Inflammatory macrophage (primary cell): Measurements from ENCODE around the gene YJEFN3.

Source experiments
- DNase-seq, 2 donors: peaks; one replicate each; pipeline ENCODE4 v3.0.0-alpha.2; 2020 to 2022
- total RNA-seq, 18 experiments: gene quantifications; one replicate each; lab custom pipeline; 2026; ENCODE audit warnings: mixed read lengths in 6 of 18, inconsistent platforms in 2 of 18; lab: John Stamatoyannopoulos, UW

YJEFN3 gene, protein sequence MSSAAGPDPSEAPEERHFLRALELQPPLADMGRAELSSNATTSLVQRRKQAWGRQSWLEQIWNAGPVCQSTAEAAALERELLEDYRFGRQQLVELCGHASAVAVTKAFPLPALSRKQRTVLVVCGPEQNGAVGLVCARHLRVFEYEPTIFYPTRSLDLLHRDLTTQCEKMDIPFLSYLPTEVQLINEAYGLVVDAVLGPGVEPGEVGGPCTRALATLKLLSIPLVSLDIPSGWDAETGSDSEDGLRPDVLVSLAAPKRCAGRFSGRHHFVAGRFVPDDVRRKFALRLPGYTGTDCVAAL
- total RNA-seq = 0.13 to 2.1 (median 0.95) reads per million in 18 experiments

DNA sequence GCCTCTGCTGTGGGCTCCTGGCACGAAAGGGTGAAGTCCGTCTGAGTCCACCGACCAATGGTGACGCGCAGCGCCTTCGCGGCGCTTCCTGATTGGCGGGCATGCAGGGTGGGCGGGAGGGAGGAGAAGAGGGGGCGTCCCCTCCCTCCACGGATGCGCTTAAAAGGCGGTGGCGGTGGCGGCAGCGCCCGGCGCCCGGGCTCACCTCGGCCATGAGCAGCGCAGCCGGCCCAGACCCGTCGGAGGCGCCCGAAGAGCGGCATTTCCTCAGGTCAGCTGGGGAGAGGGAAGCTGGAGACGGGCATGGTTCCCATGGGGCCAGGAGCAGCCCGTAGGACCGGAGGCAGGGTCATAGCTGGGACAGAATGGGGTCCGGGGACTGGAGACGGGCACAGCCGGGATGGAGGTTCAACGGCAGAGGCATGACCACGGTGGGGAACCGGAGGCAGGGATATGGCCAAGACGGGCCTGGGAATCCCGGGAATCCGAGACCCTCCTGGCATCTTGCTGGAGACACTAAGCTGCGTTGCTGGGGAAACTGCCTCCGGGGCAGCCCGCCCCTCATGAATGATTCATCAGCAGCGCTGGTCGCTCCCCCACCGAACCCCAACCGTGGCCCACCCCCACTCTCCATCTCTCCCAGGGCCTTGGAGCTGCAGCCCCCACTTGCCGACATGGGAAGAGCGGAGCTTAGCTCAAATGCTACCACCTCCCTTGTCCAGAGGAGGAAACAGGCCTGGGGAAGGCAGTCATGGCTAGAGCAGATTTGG, at the start of gene YJEFN3:
Gene YJEFN3, plus strand, starts transcription at position 191 of the 770 bp plus-strand sequence. Its CDS starts 22 bp downstream, at position 213.
- no peak for DNase-seq

DNA sequence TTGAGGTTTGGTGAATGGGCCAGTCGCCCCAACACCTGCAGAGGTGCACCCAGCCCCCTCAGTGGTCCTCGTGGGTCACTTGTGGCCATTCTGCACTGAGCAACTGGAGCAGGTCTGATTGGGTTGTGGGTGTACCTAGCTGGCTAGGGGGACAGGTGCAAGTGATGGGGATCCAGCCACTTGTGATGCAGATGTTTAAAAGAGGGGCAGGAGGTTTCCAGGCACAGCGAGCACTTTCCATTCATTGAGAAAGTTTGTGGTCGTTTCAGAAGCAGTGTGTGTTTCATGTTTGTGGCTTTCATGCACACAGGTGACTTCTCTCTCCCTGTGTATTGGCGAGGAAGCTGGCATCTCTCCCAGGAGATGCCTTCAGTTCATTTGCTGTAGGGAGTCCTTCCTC, 48.0 kb upstream of the YJEFN3 start:
- DNase-seq = no peak

DNA sequence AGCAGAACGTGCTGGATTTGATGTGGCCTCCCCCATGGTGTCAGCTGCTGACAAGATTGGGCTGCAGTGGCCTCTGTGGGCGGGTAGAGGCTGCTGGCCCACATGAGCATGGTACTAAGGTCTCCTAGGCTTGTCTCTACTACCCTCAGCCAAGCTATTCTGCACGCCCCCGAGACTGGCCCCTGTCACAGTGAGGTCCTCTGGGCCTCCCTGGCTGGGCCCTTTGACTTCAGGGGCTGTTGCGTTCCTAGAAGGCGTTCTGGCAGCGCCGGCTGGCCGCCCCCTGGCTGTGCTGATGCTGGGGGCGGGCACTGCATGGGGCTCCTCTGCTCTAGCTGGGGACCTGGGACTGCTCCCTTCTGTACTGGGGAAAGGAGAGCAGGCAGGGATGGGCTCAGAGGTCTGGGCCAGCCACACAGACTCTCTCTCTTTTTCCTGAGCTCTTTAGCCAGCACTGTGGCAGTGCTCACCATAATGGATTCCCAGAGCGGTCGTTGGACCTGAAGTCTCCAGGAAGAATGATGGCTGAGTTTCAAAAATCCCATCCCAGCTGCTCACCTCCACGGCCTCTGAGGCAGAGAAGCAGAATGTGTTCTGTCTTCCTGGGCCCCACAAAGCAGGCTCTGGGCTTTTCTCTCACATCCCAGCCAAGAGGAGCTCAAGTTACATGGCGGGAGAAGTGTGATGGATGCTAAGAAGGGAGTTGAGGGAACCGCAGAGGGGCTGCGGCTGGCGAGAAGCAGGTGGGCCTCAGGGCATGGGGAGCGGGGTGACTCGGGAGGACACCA, 45.7 kb upstream of the YJEFN3 start:
- peak; percentile 13 to 61 for DNase-seq

DNA sequence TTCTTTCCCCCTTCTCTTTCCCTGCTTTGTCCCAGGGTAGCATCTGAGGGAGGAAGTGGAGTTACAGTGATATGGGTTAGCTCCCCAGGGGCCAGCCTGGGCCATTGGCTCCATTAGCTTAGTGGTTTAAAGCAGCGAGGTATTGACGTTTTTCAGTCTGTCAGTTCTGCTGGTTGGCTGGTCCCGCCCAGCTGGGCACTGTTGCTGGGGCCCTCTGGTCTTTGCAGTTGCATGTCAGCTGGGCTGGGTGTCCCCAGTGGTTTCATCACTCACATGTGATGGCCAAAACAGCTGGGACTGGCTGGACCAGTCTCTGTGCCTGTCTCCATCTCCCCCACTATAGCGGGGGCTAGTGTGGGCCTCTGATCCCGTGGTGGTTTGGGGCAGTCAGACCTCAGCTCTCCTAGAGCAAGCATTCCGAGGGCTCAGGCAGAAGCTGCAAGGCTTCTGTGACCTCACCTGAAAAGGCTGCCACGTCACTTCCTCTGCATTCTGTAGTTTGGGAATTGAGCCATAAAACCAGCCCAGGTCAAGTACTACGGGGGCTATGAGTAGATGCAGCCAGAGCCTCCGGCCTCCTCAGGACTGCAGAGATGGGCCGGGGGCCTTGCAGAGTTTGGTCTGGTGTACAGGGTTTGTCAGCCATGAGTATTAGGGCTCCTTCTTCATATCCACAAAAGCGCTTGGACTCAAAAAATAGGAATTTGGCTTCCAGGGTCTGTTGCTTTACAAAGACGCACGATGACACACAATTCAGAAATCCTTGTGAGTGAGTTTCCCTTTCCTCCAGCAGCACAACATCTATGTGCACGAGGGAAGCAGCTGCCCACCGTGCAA, 43.3 kb upstream of the YJEFN3 start:
- no peak for DNase-seq

DNA sequence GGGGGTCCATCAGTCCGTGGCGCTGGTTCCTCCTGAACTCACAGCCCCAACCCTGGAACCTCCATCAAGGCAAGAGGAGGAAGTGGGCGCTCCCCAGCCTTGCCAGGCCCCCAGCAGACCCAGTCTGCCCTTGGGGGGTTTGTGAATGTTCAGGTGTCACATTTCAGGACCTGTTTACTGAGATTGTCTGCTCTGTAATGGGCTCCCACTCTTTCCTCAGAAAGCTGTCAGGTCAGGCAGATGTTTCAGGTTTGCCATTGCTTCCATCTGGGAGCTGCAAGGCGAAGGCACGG, 42.8 kb upstream of the YJEFN3 start:
- no peak for DNase-seq

DNA sequence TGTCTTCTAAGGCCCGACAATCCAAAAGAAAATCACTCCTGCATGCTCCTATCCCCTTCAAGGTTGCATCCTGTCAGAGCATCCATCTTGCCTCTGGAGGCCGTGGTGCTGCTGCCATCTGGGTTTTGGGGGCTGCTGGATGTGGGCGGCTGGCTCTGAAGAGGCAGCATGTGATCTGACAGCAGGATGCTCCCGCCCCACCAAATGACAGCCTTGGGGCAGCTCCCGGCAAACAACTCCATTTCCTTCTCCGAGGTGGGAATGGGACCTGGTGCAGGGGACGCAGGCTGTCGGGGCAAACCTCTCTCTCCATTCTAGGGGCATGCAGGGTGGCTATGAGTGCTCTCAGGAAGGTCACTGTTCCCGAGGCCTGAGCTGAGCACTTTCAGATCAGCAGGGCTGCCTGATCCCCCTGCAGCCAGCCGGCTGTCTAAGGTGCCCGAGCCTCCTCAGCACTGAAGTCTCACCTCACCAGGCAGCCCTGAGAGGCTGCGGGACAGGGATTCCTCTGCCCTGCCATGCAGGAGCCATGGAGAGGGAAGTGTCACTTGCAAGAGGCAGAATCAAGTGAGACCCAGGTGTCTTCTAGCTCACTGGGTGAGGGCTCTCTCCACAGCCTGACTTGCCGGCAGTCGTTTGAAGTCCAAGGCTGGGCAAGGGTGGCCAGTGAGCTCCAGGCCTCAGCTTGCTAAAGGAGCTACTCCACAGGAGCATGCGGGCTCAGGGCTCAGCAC, 42.2 kb upstream of the YJEFN3 start:
- DNase-seq = no peak

DNA sequence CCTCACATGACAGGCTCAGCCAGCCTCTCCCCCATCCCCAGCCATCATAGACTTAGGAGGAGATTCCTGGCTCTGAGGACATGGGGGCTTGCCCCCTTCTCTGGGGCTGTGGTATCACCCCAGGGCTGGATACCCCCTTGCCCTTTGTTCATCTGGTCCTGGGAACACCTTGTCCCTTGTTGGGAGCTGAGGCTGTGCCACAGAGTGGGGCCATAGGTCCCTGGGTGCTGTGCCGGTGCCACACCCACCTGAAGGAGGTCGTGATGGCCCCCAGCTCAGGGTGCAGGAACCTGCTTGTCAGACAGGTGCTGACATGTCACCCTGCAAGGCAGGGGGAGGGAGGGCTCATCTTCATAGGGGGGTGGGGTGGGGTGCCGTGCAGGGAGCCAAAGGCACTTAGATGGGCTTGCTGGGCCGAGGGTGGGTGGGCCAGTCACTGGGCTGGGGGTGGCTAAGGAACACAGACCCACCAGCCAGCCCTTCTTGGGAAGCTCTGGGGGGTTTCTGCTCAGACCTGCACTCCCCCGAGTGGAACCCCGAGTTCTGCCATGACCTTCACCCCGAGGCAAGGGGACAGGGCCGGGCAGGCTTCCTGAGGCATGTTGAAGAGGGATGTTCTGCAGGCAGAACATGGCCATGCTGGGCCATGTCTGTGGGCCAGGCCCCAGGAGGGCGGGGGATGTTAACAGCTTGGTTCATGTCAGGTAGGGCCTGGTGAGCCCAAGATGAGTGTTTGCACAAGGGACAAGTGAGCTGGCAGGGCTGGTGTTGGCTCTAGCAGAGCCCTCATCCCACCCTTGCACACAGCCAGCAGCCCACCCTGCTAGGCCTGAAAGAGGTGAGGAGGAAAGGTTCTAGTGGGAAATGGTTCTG, 41.4 kb upstream of the YJEFN3 start:
- DNase-seq = no peak

DNA sequence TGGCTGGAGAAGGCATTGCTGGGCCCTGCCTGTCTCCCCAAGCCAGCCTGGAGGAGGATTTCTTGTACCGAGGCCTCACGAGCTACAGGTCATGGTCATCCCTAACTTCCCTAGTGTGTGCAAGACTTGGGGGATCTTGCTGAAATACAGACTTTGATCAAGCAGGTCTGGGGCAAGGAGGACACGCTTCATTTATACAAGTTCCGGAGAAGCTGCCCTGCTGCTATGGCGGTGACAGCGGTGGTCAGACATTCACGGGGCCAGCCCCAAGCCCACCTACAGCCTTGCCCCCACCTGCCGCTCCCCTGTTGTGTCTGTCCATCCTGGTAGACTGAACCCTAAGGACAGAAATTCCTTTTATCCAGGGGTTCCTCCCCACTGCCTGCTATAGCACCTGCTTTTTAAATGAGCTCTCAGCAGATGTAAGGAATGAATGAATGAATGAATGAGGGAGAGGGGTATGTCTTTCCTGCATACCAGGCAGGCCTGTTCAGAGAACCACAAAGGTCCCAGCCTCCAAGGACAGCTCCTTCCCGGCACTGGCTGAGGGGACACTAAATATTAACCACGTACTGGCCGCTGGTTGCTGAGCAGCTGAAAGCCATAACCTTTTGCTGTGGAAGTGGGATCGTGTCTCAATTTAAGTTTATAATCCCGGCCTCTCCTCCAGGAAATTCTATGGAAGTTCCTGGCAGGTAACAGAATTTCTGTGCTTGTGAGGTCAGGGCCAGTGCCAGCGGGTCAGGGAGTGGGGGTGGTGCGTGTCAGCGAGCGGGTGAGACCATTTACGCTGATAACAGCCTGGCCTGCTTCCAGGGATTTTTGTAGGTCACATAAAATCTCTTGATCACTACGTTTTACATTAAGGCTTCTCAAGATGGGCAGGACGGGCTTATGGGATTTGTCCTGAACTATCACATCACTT, 40.5 kb upstream of the YJEFN3 start:
- DNase-seq = peak; percentile 10 to 53

DNA sequence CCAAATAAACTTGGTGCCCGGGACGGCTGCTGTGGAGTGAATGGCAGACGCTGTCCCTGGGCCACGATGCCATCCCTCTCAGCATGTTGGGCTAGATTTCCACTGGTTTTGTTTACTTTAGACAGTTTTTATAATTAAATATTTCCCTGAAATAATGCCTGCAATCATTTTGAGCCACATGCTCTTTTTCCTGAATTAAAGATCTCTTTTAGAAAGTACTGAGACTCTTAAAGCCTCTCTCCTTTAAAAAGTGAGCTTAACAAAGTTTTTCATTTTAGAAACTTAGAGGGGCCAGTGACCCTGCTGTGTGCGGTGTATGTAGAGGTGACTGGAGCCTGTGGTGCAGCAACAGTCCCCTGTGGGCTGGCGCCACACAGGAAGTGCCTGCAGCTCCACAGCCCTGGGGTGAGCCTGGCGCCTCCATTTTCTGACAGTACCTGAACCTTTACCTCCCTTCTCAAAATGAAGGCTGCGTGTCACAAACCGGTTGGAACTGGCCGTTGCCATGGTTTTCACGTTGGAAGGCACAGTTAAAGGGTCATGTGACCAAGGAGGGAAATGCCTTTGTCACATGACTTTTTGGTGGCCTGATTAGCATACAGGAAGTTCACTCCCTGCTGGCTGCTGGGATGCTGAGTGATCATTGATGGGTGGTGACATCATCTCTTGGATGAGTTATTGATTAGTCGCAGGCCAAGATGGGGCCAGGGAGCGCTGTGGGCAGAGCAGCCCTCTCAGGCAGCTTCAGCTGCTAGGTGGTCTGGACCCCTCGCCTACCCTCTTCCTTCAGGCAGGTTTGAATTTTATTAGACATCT, 39.6 kb upstream of the YJEFN3 start:
- DNase-seq = peak; percentile 83 to 91

DNA sequence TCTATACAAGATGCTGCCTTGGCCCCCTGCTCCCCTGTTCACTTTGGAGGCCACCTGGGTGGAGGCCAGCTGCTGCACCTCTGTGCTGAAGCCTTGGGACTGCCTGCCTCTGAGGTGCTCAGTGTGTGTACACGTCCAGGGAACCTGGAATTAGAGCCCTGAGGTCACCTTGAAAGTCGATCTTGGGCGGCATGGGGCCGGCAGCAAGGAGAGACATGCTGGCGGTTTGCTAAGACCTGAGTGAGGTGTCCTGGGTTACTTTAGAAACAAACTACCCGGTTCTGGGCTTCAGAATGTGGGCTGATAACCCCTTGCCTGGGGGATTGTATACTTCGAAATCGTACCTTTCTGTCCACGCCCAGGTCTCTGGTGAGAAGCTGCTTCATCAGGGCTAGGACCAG, 38.9 kb upstream of the YJEFN3 start:
- DNase-seq = no peak

DNA sequence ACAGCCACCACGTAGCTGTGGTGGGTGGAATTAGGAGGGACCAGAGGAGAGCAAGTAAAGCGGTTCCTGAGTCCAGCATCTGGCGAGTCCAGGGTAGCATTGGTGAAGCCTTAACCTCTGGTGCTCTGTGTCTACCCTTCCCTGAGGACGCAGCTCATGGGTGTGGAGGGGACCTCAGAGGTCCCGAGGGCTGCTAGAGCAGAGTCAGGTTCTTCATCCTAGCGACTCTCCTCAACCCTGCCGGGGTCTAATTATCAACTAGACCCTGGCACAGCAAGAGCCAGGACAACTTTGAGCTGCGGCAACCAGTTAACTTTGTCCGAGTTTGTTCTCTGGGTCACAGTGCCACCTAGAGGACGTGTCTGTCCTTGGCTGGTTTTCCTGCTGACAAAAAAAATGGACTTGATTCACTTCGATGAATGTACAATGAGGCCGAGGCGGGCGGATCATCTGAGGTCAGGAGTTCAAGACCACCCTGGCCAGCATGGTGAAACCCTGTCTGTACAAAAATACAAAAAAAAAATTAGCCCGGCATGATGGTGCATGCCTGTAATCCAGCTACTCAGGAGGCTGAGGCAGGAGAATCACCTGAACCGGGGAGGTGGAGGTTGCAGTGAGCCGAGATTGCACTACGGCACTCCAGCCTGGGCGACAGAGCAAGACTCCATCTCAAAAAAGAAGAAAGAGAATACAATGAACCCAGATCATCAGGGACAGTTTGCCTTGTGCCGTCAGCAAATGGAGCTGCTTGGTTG, 38.3 kb upstream of the YJEFN3 start:
- peak; percentile 78 to 82 for DNase-seq

DNA sequence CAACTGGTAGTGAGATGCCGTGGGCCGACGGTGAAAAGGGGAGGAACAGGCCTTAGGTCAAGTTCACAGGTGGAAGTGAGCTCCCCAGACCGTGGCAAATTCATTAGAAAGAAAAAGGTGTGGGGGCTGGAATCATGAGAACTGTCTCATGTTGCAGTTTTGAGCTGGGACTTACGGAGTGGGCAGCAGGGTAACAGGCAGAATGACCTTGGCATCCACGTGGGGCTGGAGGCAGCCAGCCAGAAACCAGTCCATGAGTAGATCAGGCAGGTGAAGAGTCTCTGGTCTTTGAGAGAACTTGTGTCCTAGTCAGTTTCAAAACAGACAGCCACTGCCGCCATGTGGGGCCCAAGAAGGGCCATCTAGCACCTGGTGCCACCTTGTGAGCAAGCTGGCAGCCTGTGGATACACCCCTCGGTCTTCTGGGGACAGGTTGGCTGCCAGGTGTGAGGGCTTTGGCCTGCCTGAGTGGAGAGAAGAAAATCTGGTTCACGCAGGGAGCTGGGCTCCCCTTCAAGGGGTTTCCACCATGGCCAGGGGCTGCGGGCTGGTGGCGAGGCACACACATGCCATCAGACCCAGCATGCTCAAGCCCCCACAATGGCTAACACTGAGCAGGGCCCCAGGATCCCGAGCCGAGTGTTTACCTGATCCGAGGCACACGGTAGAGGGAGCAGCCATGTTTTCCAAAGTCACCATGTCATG, 37.2 kb upstream of the YJEFN3 start:
- no peak for DNase-seq

DNA sequence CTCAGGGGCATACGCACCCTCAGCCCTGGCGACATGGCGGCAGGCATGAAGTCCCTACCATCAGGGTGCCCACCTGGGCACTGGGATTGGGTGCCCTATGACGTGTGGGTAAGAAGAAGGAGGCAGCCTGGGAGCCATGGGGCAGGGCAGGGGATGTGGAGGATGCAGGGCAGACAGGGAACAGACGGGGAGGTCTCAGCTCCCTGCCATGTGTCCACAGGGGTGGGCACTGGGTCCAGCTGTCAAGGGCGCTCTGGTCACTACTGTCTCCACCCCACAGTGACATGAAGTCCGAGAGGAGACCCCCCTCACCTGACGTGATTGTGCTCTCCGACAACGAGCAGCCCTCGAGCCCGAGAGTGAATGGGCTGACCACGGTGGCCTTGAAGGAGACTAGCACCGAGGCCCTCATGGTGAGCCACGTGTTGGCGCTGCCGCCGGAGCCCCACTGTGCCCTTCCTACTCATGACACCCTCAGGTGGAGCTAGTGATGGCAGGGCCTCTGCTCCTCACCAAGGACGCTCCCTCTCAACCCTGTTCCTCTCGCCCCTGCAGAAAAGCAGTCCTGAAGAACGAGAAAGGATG, 36.6 kb upstream of the YJEFN3 start:
- DNase-seq = no peak

DNA sequence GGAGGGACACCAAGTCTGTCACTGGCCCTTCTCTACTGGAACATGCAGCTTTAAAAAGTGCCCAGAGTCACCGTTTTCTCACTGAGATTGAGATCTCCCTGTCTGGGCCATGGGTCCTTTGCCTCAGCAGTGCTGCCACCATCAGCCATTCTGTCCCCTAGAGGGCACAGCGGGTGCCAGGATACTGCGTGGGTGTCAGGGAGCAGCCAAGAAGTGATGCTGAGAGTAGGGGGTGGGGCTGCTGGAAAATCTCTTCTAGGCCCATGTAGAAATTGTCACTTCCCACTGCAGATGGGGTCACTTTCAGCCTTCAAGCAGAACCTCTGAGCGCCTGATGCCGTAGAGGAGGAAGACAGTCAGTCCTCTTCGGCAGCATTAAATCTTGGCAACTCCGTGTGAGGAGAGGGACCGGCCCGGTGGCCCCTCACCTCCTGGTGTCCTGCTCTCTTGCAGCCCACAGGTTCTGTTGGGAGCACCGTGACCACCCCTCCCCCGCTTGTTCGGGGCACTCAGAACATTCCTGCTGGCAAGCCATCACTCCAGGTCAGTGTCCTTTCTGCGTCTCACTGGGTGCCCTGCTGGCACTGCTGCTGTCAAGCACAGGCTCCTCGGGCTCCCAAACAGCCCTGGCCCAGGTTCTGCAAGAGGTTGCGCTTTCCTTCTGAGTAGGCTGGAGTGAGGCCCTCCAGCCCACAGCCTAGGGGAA, 34.7 kb upstream of the YJEFN3 start:
- peak; percentile 9 to 34 for DNase-seq

DNA sequence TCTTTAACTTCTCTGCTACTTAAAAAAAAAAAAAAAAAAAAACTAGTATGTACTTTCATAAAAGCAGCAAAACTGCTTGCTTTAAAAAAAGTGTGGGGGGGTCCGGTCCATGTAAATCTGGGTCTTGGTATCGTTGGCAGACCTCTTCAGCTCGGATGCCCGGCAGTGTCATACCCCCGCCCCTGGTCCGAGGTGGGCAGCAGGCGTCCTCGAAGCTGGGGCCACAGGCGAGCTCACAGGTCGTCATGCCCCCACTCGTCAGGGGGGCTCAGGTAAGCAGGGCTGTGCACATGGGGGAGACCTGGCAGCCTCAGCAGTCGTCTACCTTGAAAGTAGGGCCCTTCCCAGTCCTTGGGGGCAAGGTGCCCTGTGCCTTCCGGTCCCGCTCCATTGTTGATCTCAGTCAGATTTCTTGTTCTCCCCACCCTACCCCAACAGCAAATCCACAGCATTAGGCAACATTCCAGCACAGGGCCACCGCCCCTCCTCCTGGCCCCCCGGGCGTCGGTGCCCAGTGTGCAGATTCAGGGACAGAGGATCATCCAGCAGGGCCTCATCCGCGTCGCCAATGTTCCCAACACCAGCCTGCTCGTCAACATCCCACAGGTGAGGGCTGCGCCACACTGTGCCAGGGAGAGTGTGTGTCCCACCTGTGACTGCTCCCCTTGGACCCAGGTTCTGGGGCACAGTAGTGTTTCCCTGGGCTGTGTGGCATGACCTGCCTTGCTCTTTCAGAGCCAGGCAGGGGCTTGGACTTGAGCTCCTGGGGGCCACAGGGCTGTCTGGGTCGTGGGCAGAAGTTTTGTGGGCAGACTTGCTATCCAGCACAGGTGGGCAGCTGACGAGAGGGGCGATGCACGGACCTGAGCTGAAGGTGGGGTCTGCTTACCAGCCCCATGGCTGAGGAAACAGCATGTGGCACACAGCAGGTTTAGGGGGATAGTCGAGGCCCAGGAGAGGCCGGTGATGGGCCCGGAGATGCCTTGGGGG, 32.8 kb upstream of the YJEFN3 start:
- DNase-seq = no peak
